H1 (cell line): ENCODE measurements around the gene CTAGE4. TPM values are rescaled to one million over a fixed set of nuclear protein-coding genes. Genes with fewer than 3 reads are reported as not detected.
"Not testable (repeated sequence)": the region's sequence is repeated elsewhere in the genome, so short reads cannot be mapped to it uniquely, and the experiment has no call there.

Experiments used
- CTCF ChIA-PET: fragments of 300-600 bp; sonication (Branson Sonifier 250); formaldehyde crosslinking; loops from one replicate; lab custom pipeline; 2021; ENCODE audit not compliant: partially characterized antibody; lab: Charles Lee
- POLR2A ChIA-PET: fragments of 300-600 bp; sonication (Branson Sonifier 250); formaldehyde crosslinking; loops from one replicate; lab custom pipeline; 2021; ENCODE audit warnings: inconsistent platforms; ENCODE audit not compliant: partially characterized antibody; lab: Charles Lee
- DNase-seq, 2 experiments: peaks; one replicate each; pipeline versions ENCODE4 v3.0.0 to v3.0.0-alpha.2; 2010 to 2022; ENCODE audit warnings: low spot score in 2 of 2, low read depth in 1 of 2, mixed read lengths in 1 of 2
- FAIRE-seq: peaks from 2 replicates; lab custom pipeline; 2011; peaks lifted over from hg19 to GRCh38; lab: Jason Lieb, UNC
- H2AFZ ChIP-seq: 2 replicates; pipeline ENCODE4 v1.8.1; 2012; ENCODE audit warnings: low read length, inconsistent platforms
- H2AK5ac ChIP-seq: 2 replicates; pipeline ENCODE4 v1.6.1; 2013; ENCODE audit warnings: low read depth, low read length
- H2BK120ac ChIP-seq: replicated peaks from 2 replicates; pipeline ENCODE3; 2013; ENCODE audit warnings: low read depth, low read length, inconsistent platforms
- H2BK12ac ChIP-seq: 2 replicates; pipeline ENCODE4 v1.6.1; 2013; ENCODE audit warnings: low read depth, low read length
- H2BK15ac ChIP-seq: 2 replicates; pipeline ENCODE4 v1.6.1; 2013; ENCODE audit warnings: low read length
- H2BK20ac ChIP-seq: 2 replicates; pipeline ENCODE4 v1.6.1; 2013; ENCODE audit warnings: low read length
- H2BK5ac ChIP-seq: 2 replicates; pipeline ENCODE4 v1.6.1; 2013; ENCODE audit warnings: low read depth, low read length
- H3K14ac ChIP-seq: 2 replicates; pipeline ENCODE4 v1.6.1; 2013; ENCODE audit warnings: inconsistent platforms; ENCODE audit not compliant: insufficient read length
- H3K18ac ChIP-seq: 2 replicates; pipeline ENCODE4 v1.6.1; 2013; ENCODE audit warnings: low read length; ENCODE audit errors: extremely low read depth
- H3K23ac ChIP-seq: 2 replicates; pipeline ENCODE4 v1.6.1; 2013; ENCODE audit warnings: inconsistent platforms; ENCODE audit not compliant: insufficient read length
- H3K23me2 ChIP-seq: 2 replicates; pipeline ENCODE4 v1.6.1; 2013; ENCODE audit warnings: low read depth, low read length
- H3K27ac ChIP-seq: 2 replicates; pipeline ENCODE4 v1.6.1; 2011; ENCODE audit warnings: low read depth, low read length, inconsistent platforms
- H3K27me3 ChIP-seq, 4 experiments: replicated peaks in 1 of 4; 1 replicate in 1 of 4; 2 replicates in 3 of 4; pipeline versions ENCODE4 v1.6.1 to v1.8.1; 2011 to 2013; ENCODE audit warnings: low read length in 3 of 4, mild to moderate bottlenecking in 3 of 4, inconsistent platforms in 2 of 4, mixed read lengths in 2 of 4, moderate library complexity in 1 of 4; ENCODE audit not compliant: control insufficient read depth in 3 of 4, insufficient read depth in 3 of 4; ENCODE audit errors: extremely low read depth in 1 of 4
- H3K36me3 ChIP-seq, 4 experiments: 2 replicates each; pipeline versions ENCODE4 v1.6.1 to v1.8.1; 2011 to 2013; ENCODE audit warnings: mild to moderate bottlenecking in 4 of 4, low read length in 3 of 4, moderate library complexity in 2 of 4, control low read depth in 1 of 4, inconsistent platforms in 1 of 4; ENCODE audit not compliant: insufficient read depth in 4 of 4, control insufficient read depth in 2 of 4
- H3K4ac ChIP-seq: replicated peaks from 2 replicates; pipeline ENCODE3; 2013; ENCODE audit warnings: low read length, low read depth, mixed read lengths, inconsistent platforms; ENCODE audit not compliant: insufficient read length
- H3K4me1 ChIP-seq, 4 experiments: replicated peaks in 1 of 4; 1 replicate in 1 of 4; 2 replicates in 3 of 4; pipeline versions ENCODE4 v1.6.1 to v1.8.1; 2011 to 2013; ENCODE audit warnings: low read length in 3 of 4, inconsistent platforms in 2 of 4, mixed read lengths in 1 of 4; ENCODE audit not compliant: insufficient read depth in 4 of 4, control insufficient read depth in 3 of 4
- H3K4me2 ChIP-seq, 2 experiments: 2 replicates each; pipeline versions ENCODE4 v1.6.1 to v1.8.1; 2011 to 2013; ENCODE audit warnings: low read depth in 2 of 2, low read length in 2 of 2, control low read depth in 1 of 2, inconsistent platforms in 1 of 2, mild to moderate bottlenecking in 1 of 2; ENCODE audit not compliant: insufficient read depth in 1 of 2
- H3K4me3 ChIP-seq, 4 experiments: fragments of 200-600, 300-600 bp in 1 of 4; sonication (generic), shearing (Covaris generic), sonication (Bioruptor Twin) in 1 of 4; 2 replicates each; pipeline versions ENCODE4 v1.5.1 to v1.8.1; 2011 to 2016; ENCODE audit warnings: low read length in 4 of 4, low read depth in 3 of 4, control low read depth in 2 of 4, inconsistent platforms in 2 of 4, mild to moderate bottlenecking in 2 of 4, mixed read lengths in 1 of 4, moderate library complexity in 1 of 4; ENCODE audit not compliant: insufficient read depth in 2 of 4; ENCODE audit errors: extremely low read depth in 1 of 4
- H3K56ac ChIP-seq: replicated peaks from 2 replicates; pipeline ENCODE3; 2013; ENCODE audit warnings: low read depth, mild to moderate bottlenecking, mixed read lengths, low read length, inconsistent platforms; ENCODE audit not compliant: insufficient read length
- H3K79me1 ChIP-seq: 2 replicates; pipeline ENCODE4 v1.6.1; 2013; ENCODE audit warnings: low read depth, low read length, control low read depth
- H3K79me2 ChIP-seq, 2 experiments: 2 replicates each; pipeline versions ENCODE4 v1.6.1 to v1.8.1; 2012 to 2013; ENCODE audit warnings: low read length in 2 of 2, mild to moderate bottlenecking in 2 of 2, inconsistent platforms in 1 of 2; ENCODE audit not compliant: insufficient read depth in 2 of 2, control insufficient read depth in 1 of 2
- H3K9ac ChIP-seq, 4 experiments: replicated peaks in 1 of 4; 1 replicate in 1 of 4; 2 replicates in 3 of 4; pipeline versions ENCODE4 v1.6.1 to v1.8.1; 2011 to 2013; ENCODE audit warnings: low read depth in 3 of 4, low read length in 3 of 4, control low read depth in 2 of 4, mild to moderate bottlenecking in 2 of 4, moderate library complexity in 2 of 4, inconsistent platforms in 1 of 4; ENCODE audit errors: extremely low read depth in 1 of 4
- H3K9me3 ChIP-seq, 2 experiments: 2 replicates each; pipeline versions ENCODE4 v1.6.1 to v1.8.1; 2012 to 2013; ENCODE audit warnings: mild to moderate bottlenecking in 2 of 2, moderate library complexity in 2 of 2, control low read depth in 1 of 2, inconsistent platforms in 1 of 2, low read depth in 1 of 2, low read length in 1 of 2, mixed read lengths in 1 of 2; ENCODE audit not compliant: insufficient read depth in 2 of 2
- H4K20me1 ChIP-seq, 2 experiments: replicated peaks in 1 of 2; 2 replicates each; pipeline versions ENCODE3 to v1.8.1; 2011 to 2013; ENCODE audit warnings: inconsistent platforms in 2 of 2, low read length in 2 of 2, mild to moderate bottlenecking in 1 of 2; ENCODE audit not compliant: insufficient read depth in 2 of 2, control insufficient read depth in 1 of 2
- H4K5ac ChIP-seq: 2 replicates; pipeline ENCODE4 v1.6.1; 2013; ENCODE audit warnings: low read length, low read depth, mixed read lengths, inconsistent platforms; ENCODE audit not compliant: insufficient read length
- H4K8ac ChIP-seq: 2 replicates; pipeline ENCODE4 v1.8.0; 2013; ENCODE audit warnings: mild to moderate bottlenecking, moderate library complexity, low read length, inconsistent platforms; ENCODE audit not compliant: insufficient read depth; ENCODE audit errors: extremely low read depth
- H4K91ac ChIP-seq: replicated peaks from 2 replicates; pipeline ENCODE3; 2013; ENCODE audit warnings: low read length, mixed read lengths, inconsistent platforms; ENCODE audit not compliant: insufficient read length
- GABPA ChIP-seq: IDR thresholded peaks from 2 replicates; pipeline ENCODE4 v1.6.1; 2011; ENCODE audit warnings: mild to moderate bottlenecking, low read length, moderate library complexity, borderline replicate concordance; ENCODE audit not compliant: insufficient read depth
- SIN3A ChIP-seq, 2 experiments: IDR thresholded peaks in 1 of 2; conservative IDR thresholded peaks in 1 of 2; 2 replicates each; pipeline ENCODE4 v1.6.1; 2011 to 2012; ENCODE audit warnings: low read length in 2 of 2, improper control_type of control experiment in 1 of 2, low read depth in 1 of 2, mild to moderate bottlenecking in 1 of 2
- SIRT6 ChIP-seq: IDR thresholded peaks from one replicate; pipeline ENCODE4 v1.7.1; 2012; ENCODE audit warnings: low read length, inconsistent platforms
- WGBS, 2 experiments: shearing (Covaris generic) in 1 of 2; methylation state at CpG; one replicate each; pipeline versions ENCODE4 v1.1.6 to v1.1.7; 2013 to 2015; ENCODE audit warnings: low lambda C conversion rate in 2 of 2, mixed read lengths in 2 of 2, inconsistent platforms in 1 of 2, low coverage in 1 of 2, missing lambda C conversion rate in 1 of 2; ENCODE audit not compliant: insufficient replicate concordance in 2 of 2, insufficient coverage in 1 of 2, insufficient read length in 1 of 2; ENCODE audit errors: extremely low coverage in 1 of 2, missing lambda C conversion rate in 1 of 2; 5-methylcytosine and 5-hydroxymethylcytosine counted together
- polyA plus RNA-seq, 7 experiments: library from polyadenylated mRNA; depleted of rRNA in 3 of 7; stranded (reverse) in 5 of 7; unstranded in 2 of 7; fragments of >200 nt in 5 of 7; fragments of 200-250 nt in 2 of 7; gene quantifications; 1 replicate in 5 of 7; 2 replicates in 1 of 7; 4 replicates in 1 of 7; pipeline versions ENCODE4 v1.2.1 to v1.2.3, GENCODE V29; 2011 to 2013; ENCODE audit warnings: missing spikeins in 2 of 7, mixed read lengths in 2 of 7
- total RNA-seq: library from RNA; stranded (reverse); fragmentation: NEBNext Ultra II Directional; extraction: Animal tissue kit (Norgen Biotek cat#: 25700); gene quantifications from 2 replicates; pipeline ENCODE4 v1.2.1, GENCODE V29; 2021

Gene CTAGE4
- total and polyA plus RNA-seq, 2 of the 8 experiments (the other 6 are each of a cell fraction or from before 2014, with no cell fraction given) = 2.9 to 10.3 TPM

DNA sequence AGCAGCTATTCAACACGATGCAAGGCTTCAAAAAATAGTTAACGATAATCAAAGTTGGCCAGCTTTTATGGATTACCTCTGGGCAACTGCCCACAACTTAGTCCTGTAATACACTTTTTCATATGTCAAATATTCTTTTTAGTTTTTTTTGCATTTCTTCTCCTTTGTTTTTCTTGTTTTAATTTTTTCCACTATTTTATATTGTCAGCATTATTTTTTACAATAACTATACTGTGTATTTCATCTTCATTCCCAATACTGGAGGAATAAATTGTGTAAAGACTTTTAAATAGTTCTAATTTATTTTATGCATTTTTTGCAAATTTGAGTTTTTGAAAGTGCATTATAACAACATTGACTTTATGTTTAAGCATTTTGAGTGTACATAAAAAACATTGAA, 18.5 kb upstream of the CTAGE4 start (continued):
- TF ChIP-seq GABPA (no peak), SIN3A (conservative IDR thresholded peaks at IDR 0.05 in 1 of 2, IDR thresholded peaks at IDR 0.05 in 1 of 2; ENCODE audit: low read depth in 1 of 2, low read length in 2 of 2) (no peak), SIRT6 (no peak)

DNA sequence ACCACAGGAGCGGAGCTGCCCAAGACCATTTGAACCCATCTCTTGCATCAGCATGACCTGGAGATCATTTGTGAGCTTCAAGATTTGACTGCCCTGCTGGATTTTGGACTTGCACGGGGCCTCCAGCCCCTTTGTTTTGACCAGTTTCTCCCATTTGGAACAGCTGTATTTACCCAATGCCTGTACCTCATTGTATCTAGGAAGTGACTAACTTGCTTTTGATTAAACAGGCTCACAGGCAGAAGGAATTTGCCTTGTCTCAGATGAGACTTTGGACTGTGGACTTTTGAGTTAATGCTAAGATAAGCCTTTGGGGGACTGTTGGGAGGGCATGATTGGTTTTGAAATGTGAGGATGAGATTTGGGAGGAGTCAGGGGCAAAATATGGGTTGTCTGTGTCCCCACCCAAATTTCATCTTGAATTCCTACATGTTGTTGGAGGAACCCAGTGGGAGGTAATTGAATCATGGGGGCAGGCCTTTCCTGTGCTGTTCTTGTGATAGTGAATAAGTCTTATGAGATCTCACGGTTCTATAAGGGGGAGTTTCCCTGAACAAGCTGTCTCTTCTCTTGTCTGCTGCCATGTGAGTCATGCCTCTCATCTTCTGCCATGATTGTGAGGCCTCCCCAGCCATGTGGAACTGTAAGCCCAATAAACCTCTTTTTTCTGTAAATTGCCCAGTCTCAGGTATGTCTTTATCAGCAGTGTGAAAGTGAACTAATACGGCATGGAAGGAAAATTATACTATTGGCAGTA, 11.5 kb upstream of the CTAGE4 start:
- H3K4ac ChIP-seq, H3K4me3 ChIP-seq, H3K23ac ChIP-seq, H2BK20ac ChIP-seq, CTCF ChIA-PET, H3K79me2 ChIP-seq, H3K36me3 ChIP-seq, H2BK15ac ChIP-seq, H2BK12ac ChIP-seq, H4K20me1 ChIP-seq, H3K4me1 ChIP-seq, H3K14ac ChIP-seq, H3K9me3 ChIP-seq, H3K27ac ChIP-seq, H4K91ac ChIP-seq, H2BK120ac ChIP-seq, H3K79me1 ChIP-seq, H3K9ac ChIP-seq, H2AK5ac ChIP-seq, H3K56ac ChIP-seq, POLR2A ChIA-PET, H4K5ac ChIP-seq, H3K4me2 ChIP-seq, H2AFZ ChIP-seq, DNase-seq, H4K8ac ChIP-seq, FAIRE-seq, H3K23me2 ChIP-seq, H3K18ac ChIP-seq, H2BK5ac ChIP-seq, H3K27me3 ChIP-seq: not testable (repeated sequence)
- WGBS, 2 experiments = 88% methylated on average over 4 of the region's 4 CpGs; no CpG with 5 or more reads in 1 of the 2 experiments
